Measurements from ENCODE around the gene EXD3. TPM values are rescaled to one million over a fixed set of nuclear protein-coding genes. Genes with fewer than 3 reads are reported as not detected.

Gene EXD3
- total RNA-seq, 6 experiments from 2014 or later: 6.4 to 10.6 (median 8.7) TPM

GRCh38 chr9:137417161-137418021 is 5.6 kb downstream of the EXD3 start:
- Mint-ChIP-seq H3K4me3 (peak overlapping the region; percentile 28; the same call in 1 of the 2 replicates), H3K4me1 (ENCODE audit: low read depth) (peaks cover 26% of the 10 kb centered on the region), H3K9me3 (no peaks in the 10 kb centered on the region), H3K27me3 (ENCODE audit: insufficient read depth) (no peaks in the 10 kb centered on the region; the same call in 1 of the 2 replicates), H3K27ac (no peak overlapping the region; the same call in 1 of the 2 replicates), H3K36me3 (ENCODE audit: low read depth) (no peaks in the 10 kb centered on the region)
- DNase-seq: no peak
- no peak for TF ChIP-seq CTCF (IDR thresholded peaks at IDR 0.05)

- TF ChIP-seq CTCF (IDR thresholded peaks at IDR 0.05): no peak
- Mint-ChIP-seq H3K4me3 (no peak overlapping the region), H3K27me3 (ENCODE audit: insufficient read depth) (no peaks in the 10 kb centered on the region; the same call in 1 of the 2 replicates), H3K4me1 (ENCODE audit: low read depth) (peaks cover 26% of the 10 kb centered on the region; the same call in 1 of the 2 replicates), H3K27ac (no peak overlapping the region), H3K9me3 (no peaks in the 10 kb centered on the region), H3K36me3 (ENCODE audit: low read depth) (no peaks in the 10 kb centered on the region)
- no peak for DNase-seq
Observed at GRCh38 chr9:137416563-137417151, 6.3 kb downstream of the EXD3 start.

GRCh38 chr9:137416006-137416562 is 6.9 kb downstream of the EXD3 start:
- TF ChIP-seq CTCF (IDR thresholded peaks at IDR 0.05): no peak
- no peaks in the 10 kb centered on the region for H3K36me3 Mint-ChIP-seq (ENCODE audit: low read depth)
- no peaks in the 10 kb centered on the region for H3K9me3 Mint-ChIP-seq
- H3K4me3 Mint-ChIP-seq: no peak overlapping the region
- H3K27ac Mint-ChIP-seq: no peak overlapping the region
- DNase-seq: no peak
- no peaks in the 10 kb centered on the region; the same call in 1 of the 2 replicates for H3K27me3 Mint-ChIP-seq (ENCODE audit: insufficient read depth)
- peaks cover 26% of the 10 kb centered on the region; the same call in 1 of the 2 replicates for H3K4me1 Mint-ChIP-seq (ENCODE audit: low read depth)

GRCh38 chr9:137415451-137415850 is 7.5 kb downstream of the EXD3 start:
- Mint-ChIP-seq H3K36me3 (ENCODE audit: low read depth) (no peaks in the 10 kb centered on the region), H3K4me1 (ENCODE audit: low read depth) (peaks cover 26% of the 10 kb centered on the region; the same call in 1 of the 2 replicates), H3K4me3 (no peak overlapping the region), H3K27ac (no peak overlapping the region), H3K27me3 (ENCODE audit: insufficient read depth) (no peaks in the 10 kb centered on the region; the same call in 1 of the 2 replicates), H3K9me3 (no peaks in the 10 kb centered on the region)
- no peak for TF ChIP-seq CTCF (IDR thresholded peaks at IDR 0.05)
- no peak for DNase-seq

- no peak for DNase-seq
- Mint-ChIP-seq H3K27me3 (ENCODE audit: insufficient read depth) (peaks cover 4% of the 10 kb centered on the region; the same call in 1 of the 2 replicates), H3K9me3 (no peaks in the 10 kb centered on the region), H3K4me1 (ENCODE audit: low read depth) (peaks cover 26% of the 10 kb centered on the region; the same call in 1 of the 2 replicates), H3K27ac (peak overlapping the region; percentile 61; the same call in 1 of the 2 replicates), H3K4me3 (no peak overlapping the region), H3K36me3 (ENCODE audit: low read depth) (no peaks in the 10 kb centered on the region)
- TF ChIP-seq CTCF (IDR thresholded peaks at IDR 0.05): no peak
Observed at GRCh38 chr9:137412431-137412830, 10.5 kb downstream of the EXD3 start.
